SU-DHL-6 (cell line): ENCODE results near the gene SPEN.

Experiments
- CTCF ChIP-seq: fragments of 200-600 bp; sonication (generic); IDR thresholded peaks from one replicate; pipeline ENCODE4 v1.5.1; 2017; ENCODE audit warnings: antibody characterized with exemption, mild to moderate bottlenecking, low read length, moderate library complexity; ENCODE audit not compliant: insufficient read depth, poor library complexity, severe bottlenecking
- EZH2phosphoT487 ChIP-seq: fragments of 200-600 bp; sonication (generic), shearing (Covaris generic); conservative IDR thresholded peaks from 2 replicates; pipeline ENCODE4 v1.6.1; 2018; ENCODE audit warnings: mild to moderate bottlenecking, antibody characterized with exemption, low read length, moderate library complexity, mixed read lengths

GRCh38 chr1:15911927-15912326 is 64.4 kb downstream of the SPEN start:
- TF ChIP-seq CTCF: no peak
- TF ChIP-seq EZH2phosphoT487: no peak
